ENCODE measurements around the gene NFKBIE.

- no peak for TF ChIP-seq CTCF (IDR thresholded peaks at IDR 0.05)
- no peak for TF ChIP-seq POLR2A (IDR thresholded peaks at IDR 0.05)
Measured at GRCh38 chr6:44220913-44221290, 44.4 kb downstream of the NFKBIE start.

Data from right lobe of liver (tissue), 4 donors.